GM21825 (cell line): ENCODE measurements around the gene RMI1.
"Not testable (repeated sequence)": the region's sequence is repeated elsewhere in the genome, so short reads cannot be mapped to it uniquely, and the experiment has no call there.

Source experiments
- ATAC-seq: cut with Tn5 transposase; IDR thresholded peaks from one replicate; pipeline ENCODE4 v1.9.1; 2021; ENCODE audit warnings: mild to moderate bottlenecking, moderate library complexity; ENCODE audit not compliant: unreplicated experiment

The RMI1 gene

GRCh38 chr9:84002344-84002743 is 21.7 kb downstream of the RMI1 start:
- ATAC-seq, result peak; percentile 65

DNA sequence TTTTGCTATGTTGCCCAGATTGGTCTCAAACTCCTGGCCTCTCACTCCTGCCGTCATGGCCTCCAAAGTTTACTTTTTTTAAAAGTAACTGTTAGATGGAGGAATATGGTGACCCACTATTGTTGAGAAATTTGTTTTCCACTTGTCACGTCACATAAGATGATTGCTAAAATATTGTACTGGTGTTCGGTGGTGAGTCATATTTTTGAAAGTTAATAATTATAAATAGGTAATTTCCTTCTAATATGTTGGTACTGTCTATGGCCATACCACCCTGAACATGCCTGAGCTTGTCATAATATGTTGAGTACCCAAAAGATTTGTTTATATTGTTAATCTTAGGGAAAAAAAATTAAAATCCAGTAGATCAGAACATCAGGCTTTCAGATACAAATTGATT is 22.6 kb downstream of the RMI1 start:
- no peak for ATAC-seq

DNA sequence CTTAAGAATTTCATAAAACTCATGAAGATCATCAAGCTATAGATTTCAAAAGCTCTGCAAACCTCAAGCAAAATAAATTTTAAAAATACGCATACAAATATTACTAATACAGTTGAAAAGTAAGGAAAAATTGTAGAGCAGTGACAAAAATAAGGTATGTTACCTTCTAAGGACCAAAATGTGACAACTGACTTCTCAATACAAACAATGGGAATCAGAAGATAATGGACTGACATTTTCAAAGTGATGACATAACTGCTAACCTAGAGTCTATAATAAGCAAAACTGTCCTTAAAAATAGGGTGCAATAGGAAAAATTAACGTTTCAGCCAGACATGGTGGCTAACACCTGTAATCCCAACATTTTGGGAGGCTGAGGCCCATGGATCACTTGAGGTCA is 27.1 kb downstream of the RMI1 start:
- no peak for ATAC-seq

- no peak for ATAC-seq
Observed at GRCh38 chr9:84024041-84024575, 43.5 kb downstream of the RMI1 start.

GRCh38 chr9:84027201-84027600 is 46.6 kb downstream of the RMI1 start:
- ATAC-seq, result no peak

DNA sequence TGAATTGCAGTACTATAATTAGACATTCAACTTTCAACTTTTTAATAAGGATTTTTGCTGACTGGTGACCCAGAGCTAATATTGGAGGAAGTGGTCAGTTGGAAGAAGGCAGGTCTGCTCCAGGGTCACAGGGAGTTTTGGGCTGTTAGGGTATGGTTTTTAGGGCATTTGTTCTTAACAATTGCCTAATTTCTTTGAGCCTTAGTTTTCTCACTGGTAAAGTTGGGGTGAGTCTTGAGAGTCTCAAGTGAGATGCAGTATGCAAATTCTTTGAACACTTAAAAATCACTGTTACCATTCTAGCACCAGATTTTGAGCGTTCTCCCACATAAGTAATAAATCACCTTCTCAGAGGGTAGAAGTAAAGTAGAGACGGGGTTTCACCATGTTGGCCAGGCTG is 50.9 kb downstream of the RMI1 start:
- ATAC-seq, result no peak

DNA sequence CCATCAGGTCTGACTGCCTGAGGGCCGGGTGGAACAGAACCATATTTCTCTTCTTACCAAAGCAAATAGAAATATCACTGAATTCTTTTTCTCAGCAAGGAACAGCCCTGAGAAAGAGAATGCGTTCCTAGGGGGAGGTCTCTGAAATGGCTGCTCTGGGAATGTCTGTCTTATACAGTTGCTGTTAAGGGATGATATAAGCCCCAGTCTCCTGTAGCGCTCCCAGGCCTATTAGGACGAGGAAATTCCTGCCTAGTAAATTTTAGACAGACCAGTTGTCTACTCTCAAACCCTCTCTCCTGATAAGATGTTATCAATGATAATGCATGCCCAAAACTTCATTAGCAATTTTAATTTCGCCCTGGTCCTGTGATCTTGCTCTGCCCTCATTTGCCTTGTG is 61.3 kb downstream of the RMI1 start:
- not testable (repeated sequence) for ATAC-seq

GRCh38 chr9:84045481-84046097 is 65.0 kb downstream of the RMI1 start:
- ATAC-seq, result no peak
